GM12891 (cell line): ENCODE data around the gene HES1.

Experiments used
- PAX5 ChIP-seq: IDR thresholded peaks from 2 replicates; pipeline ENCODE4 v1.6.1; 2011; ENCODE audit warnings: low read length, moderate library complexity, mild to moderate bottlenecking; ENCODE audit not compliant: insufficient read depth, severe bottlenecking
- POLR2A ChIP-seq: IDR thresholded peaks from 2 replicates; pipeline ENCODE4 v1.6.1; 2011; ENCODE audit warnings: low read depth, low read length, control low read depth
- POLR2AphosphoS5 ChIP-seq: IDR thresholded peaks from 2 replicates; pipeline ENCODE4 v1.6.1; 2011; ENCODE audit warnings: low read depth, low read length, control low read depth
- POU2F2 ChIP-seq: IDR thresholded peaks from 2 replicates; pipeline ENCODE4 v1.6.1; 2011; ENCODE audit warnings: low read depth, mild to moderate bottlenecking, control low read depth, low read length, moderate library complexity
- SPI1 ChIP-seq: IDR thresholded peaks from 2 replicates; pipeline ENCODE4 v1.6.1; 2011; ENCODE audit warnings: low read depth, low read length, control low read depth
- TAF1 ChIP-seq: IDR thresholded peaks from 2 replicates; pipeline ENCODE4 v1.6.1; 2011; ENCODE audit warnings: low read depth, low read length, control low read depth

GRCh38 chr3:194086388-194087075, 49.4 kb upstream of the HES1 start:
- TF ChIP-seq POLR2A (no peak), TAF1 (no peak), POLR2AphosphoS5 (no peak), POU2F2 (no peak), PAX5 (no peak), SPI1 (no peak)
